Endodermal cell (in vitro differentiated cells): ENCODE measurements around the gene CYP2W1. TPM values are rescaled to one million over a fixed set of nuclear protein-coding genes. Genes with fewer than 3 reads are reported as not detected.

Experiments
- DNase-seq: peaks from one replicate; pipeline ENCODE4 v3.0.0-alpha.2; 2017
- H3K27ac ChIP-seq: 2 replicates; pipeline ENCODE4 v1.5.1; 2013; ENCODE audit warnings: mild to moderate bottlenecking, low read depth, low read length, moderate library complexity
- H3K27me3 ChIP-seq: 2 replicates; pipeline ENCODE4 v1.6.1; 2013; ENCODE audit warnings: mild to moderate bottlenecking, low read length, moderate library complexity; ENCODE audit not compliant: insufficient read depth, control insufficient read depth, poor library complexity, severe bottlenecking
- H3K36me3 ChIP-seq: 2 replicates; pipeline ENCODE4 v1.7.0; 2013; ENCODE audit warnings: mild to moderate bottlenecking, low read length, moderate library complexity; ENCODE audit not compliant: control insufficient read depth, insufficient read depth
- H3K4me1 ChIP-seq: one replicate; pipeline ENCODE4 v1.7.0; 2013; ENCODE audit warnings: low read length; ENCODE audit not compliant: control insufficient read depth, insufficient read depth
- H3K4me3 ChIP-seq: 2 replicates; pipeline ENCODE4 v1.5.1; 2013; ENCODE audit warnings: mild to moderate bottlenecking, low read length, moderate library complexity
- H3K9ac ChIP-seq: 2 replicates; pipeline ENCODE4 v1.6.1; 2013; ENCODE audit warnings: mild to moderate bottlenecking, low read length, moderate library complexity; ENCODE audit not compliant: poor library complexity, severe bottlenecking; ENCODE audit errors: extremely low read depth
- H3K9me3 ChIP-seq: 2 replicates; pipeline ENCODE4 v1.6.1; 2013; ENCODE audit warnings: mild to moderate bottlenecking, low read length, moderate library complexity; ENCODE audit not compliant: control insufficient read depth
- H3K27ac Mint-ChIP-seq: 2 replicates; pipeline ENCODE4 v1.8.0; 2020; ENCODE audit warnings: mixed read lengths
- H3K27me3 Mint-ChIP-seq: 2 replicates; pipeline ENCODE4 v1.8.0; 2021; ENCODE audit warnings: mild to moderate bottlenecking, mixed read lengths; ENCODE audit not compliant: insufficient read depth
- H3K36me3 Mint-ChIP-seq: 2 replicates; pipeline ENCODE4 v1.8.0; 2020; ENCODE audit warnings: low read depth, mixed read lengths
- H3K4me1 Mint-ChIP-seq: 2 replicates; pipeline ENCODE4 v1.8.0; 2020; ENCODE audit warnings: mixed read lengths
- H3K4me3 Mint-ChIP-seq: 2 replicates; pipeline ENCODE4 v1.8.0; 2020; ENCODE audit warnings: mild to moderate bottlenecking, moderate library complexity, mixed read lengths
- H3K9me3 Mint-ChIP-seq: 2 replicates; pipeline ENCODE4 v1.8.0; 2020; ENCODE audit warnings: mild to moderate bottlenecking, mixed read lengths
- WGBS, 2 experiments: methylation state at CpG; one replicate each; pipeline versions ENCODE4 v1.1.5 to v1.1.7; 2013; ENCODE audit warnings: missing lambda C conversion rate in 2 of 2, mixed read lengths in 1 of 2; ENCODE audit not compliant: insufficient coverage in 1 of 2, insufficient read length in 1 of 2; 5-methylcytosine and 5-hydroxymethylcytosine counted together
- total RNA-seq, 2 donors: library from RNA; stranded (reverse); fragmentation: NEBNext Ultra II Directional in 1 of 2; extraction: Animal tissue kit (Norgen Biotek cat#: 25700) in 1 of 2; gene quantifications; 2 replicates in 1 of 2; 3 replicates in 1 of 2; pipeline ENCODE4 v1.2.1, GENCODE V29; 2021
- TF ChIP-seq, protein P1 (sequence below): fragments of 200-600 bp; sonication (generic); conservative IDR thresholded peaks from 2 replicates; pipeline ENCODE4 v1.5.0; 2021; ENCODE audit warnings: antibody characterized with exemption, mild to moderate bottlenecking

Gene CYP2W1
- total RNA-seq, 2 donors from 2014 or later: not detected

DNA sequence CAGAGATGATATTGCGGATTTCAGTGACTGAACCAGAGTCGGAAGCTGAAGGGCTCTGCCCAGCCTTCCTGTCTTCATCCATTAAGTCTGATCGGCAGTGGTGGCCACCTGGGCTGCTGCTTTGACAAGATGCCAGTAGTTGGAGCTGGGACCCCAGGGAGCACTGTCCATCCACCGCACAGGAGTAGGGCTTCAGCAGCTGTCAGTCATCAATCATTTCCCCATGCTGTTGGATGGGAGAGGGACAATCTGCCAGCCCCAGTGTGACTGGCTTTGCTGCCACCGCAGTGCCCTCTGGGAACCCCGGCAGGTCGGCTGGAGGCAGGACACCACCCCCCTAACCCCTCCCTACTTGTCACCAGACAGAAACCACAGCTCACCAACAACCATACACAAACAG is 38.4 kb downstream of the CYP2W1 start:
- DNase-seq: no peak
- Mint-ChIP-seq H3K27me3 (no peaks in the 10 kb centered on the region), H3K4me1 (no peaks in the 10 kb centered on the region), H3K9me3 (no peaks in the 10 kb centered on the region), H3K36me3 (peaks cover 20% of the 10 kb centered on the region), H3K27ac (no peak overlapping the region), H3K4me3 (no peak overlapping the region)
- 98 to 100% methylated on average over 3 to 7 of the region's 7 CpGs for WGBS, 2 experiments
- TF ChIP-seq, protein P1, sequence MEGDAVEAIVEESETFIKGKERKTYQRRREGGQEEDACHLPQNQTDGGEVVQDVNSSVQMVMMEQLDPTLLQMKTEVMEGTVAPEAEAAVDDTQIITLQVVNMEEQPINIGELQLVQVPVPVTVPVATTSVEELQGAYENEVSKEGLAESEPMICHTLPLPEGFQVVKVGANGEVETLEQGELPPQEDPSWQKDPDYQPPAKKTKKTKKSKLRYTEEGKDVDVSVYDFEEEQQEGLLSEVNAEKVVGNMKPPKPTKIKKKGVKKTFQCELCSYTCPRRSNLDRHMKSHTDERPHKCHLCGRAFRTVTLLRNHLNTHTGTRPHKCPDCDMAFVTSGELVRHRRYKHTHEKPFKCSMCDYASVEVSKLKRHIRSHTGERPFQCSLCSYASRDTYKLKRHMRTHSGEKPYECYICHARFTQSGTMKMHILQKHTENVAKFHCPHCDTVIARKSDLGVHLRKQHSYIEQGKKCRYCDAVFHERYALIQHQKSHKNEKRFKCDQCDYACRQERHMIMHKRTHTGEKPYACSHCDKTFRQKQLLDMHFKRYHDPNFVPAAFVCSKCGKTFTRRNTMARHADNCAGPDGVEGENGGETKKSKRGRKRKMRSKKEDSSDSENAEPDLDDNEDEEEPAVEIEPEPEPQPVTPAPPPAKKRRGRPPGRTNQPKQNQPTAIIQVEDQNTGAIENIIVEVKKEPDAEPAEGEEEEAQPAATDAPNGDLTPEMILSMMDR: no peak
- Histone ChIP-seq H3K4me1 (no peaks in the 10 kb centered on the region), H3K27ac (no peak overlapping the region), H3K4me3 (no peak overlapping the region), H3K27me3 (no peaks in the 10 kb centered on the region), H3K36me3 (peaks cover 17% of the 10 kb centered on the region), H3K9ac (no peak overlapping the region), H3K9me3 (no peaks in the 10 kb centered on the region)

DNA sequence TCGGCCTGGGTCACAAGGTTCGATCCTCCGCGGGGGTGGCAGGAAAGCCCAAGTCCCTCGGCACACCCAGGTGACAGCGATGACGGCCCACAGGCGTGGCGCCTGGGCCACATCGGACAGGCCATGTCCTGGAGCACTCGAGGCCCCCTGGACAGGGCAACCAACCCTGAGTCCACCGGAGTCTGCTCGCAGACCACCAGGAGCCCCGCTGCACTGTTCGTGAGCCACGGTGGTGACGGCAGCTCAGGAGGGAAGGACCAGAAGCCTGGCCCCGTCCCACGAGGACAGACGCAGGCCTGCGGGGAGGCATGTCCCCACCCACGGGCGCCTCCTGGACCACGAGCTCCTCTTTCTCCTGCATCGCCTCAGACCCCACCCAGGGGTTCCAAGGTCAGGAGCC is 39.0 kb downstream of the CYP2W1 start:
- Mint-ChIP-seq H3K4me3 (no peak overlapping the region), H3K27ac (no peak overlapping the region), H3K9me3 (no peaks in the 10 kb centered on the region), H3K4me1 (peaks cover 2% of the 10 kb centered on the region), H3K36me3 (peaks cover 22% of the 10 kb centered on the region), H3K27me3 (no peaks in the 10 kb centered on the region)
- H3K9ac ChIP-seq: no peak overlapping the region
- WGBS, 2 experiments: 93 to 94% methylated on average over 17 to 25 of the region's 25 CpGs
- H3K36me3 ChIP-seq: peaks cover 23% of the 10 kb centered on the region
- H3K27ac ChIP-seq: no peak overlapping the region
- H3K4me1 ChIP-seq: no peaks in the 10 kb centered on the region
- TF ChIP-seq, protein P1: no peak
- no peaks in the 10 kb centered on the region for H3K9me3 ChIP-seq
- no peak overlapping the region for H3K4me3 ChIP-seq
- H3K27me3 ChIP-seq: no peaks in the 10 kb centered on the region
- no peak for DNase-seq

DNA sequence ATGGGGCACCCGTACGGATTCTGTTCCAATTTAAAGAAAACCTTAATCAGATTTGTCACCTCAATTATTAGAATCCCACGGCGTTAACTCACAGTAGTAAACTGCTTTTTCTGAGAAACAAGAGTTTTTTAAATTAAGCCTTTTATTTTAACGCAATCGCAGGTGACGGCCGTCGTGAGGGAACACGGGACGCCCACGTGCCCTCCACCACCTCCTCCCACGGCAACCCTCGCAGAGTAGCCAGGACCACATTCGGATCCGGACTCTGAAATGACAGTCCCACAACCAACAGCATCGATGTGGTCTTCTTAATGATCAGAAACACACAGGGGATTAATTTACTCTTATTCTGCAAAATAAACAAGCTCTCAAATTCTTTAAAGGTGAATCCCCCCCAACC is 39.4 kb downstream of the CYP2W1 start:
- H3K27me3 Mint-ChIP-seq: no peaks in the 10 kb centered on the region
- TF ChIP-seq, protein P1: no peak
- WGBS, 2 experiments: 94 to 95% methylated on average over 17 of the region's 17 CpGs
- peaks cover 4% of the 10 kb centered on the region for H3K4me1 Mint-ChIP-seq
- no peak overlapping the region for H3K4me3 Mint-ChIP-seq
- Histone ChIP-seq H3K36me3 (peaks cover 23% of the 10 kb centered on the region), H3K4me1 (no peaks in the 10 kb centered on the region), H3K27me3 (no peaks in the 10 kb centered on the region), H3K27ac (no peak overlapping the region), H3K9ac (no peak overlapping the region), H3K4me3 (no peak overlapping the region), H3K9me3 (no peaks in the 10 kb centered on the region)
- DNase-seq: no peak
- H3K9me3 Mint-ChIP-seq: no peaks in the 10 kb centered on the region
- no peak overlapping the region for H3K27ac Mint-ChIP-seq
- H3K36me3 Mint-ChIP-seq: peaks cover 22% of the 10 kb centered on the region
